SJCRH30 (cell line): ENCODE measurements around the gene BICD1. TPM values are rescaled to one million over a fixed set of nuclear protein-coding genes. Genes with fewer than 3 reads are reported as not detected.
A peak's percentile ranks its signal among the peaks of the same experiment; 100 is the strongest.

Experiments used
- DNase-seq, 2 experiments: peaks; one replicate each; pipeline ENCODE4 v3.0.0-alpha.2; 2015 to 2020
- H3K27ac ChIP-seq: fragments of 250-450 bp; sonication (Bioruptor Pico); 2 replicates; pipeline ENCODE4 v1.5.1; 2020; ENCODE audit warnings: mild to moderate bottlenecking, moderate library complexity
- H3K27me3 ChIP-seq: fragments of 250-450 bp; sonication (Bioruptor Pico); 2 replicates; pipeline ENCODE4 v1.5.1; 2020; ENCODE audit warnings: mild to moderate bottlenecking, moderate library complexity
- H3K36me3 ChIP-seq: fragments of 250-450 bp; sonication (Bioruptor Pico); 2 replicates; pipeline ENCODE4 v1.5.1; 2020; ENCODE audit warnings: mild to moderate bottlenecking, moderate library complexity
- H3K4me1 ChIP-seq: fragments of 250-450 bp; sonication (Bioruptor Pico); 2 replicates; pipeline ENCODE4 v1.5.1; 2020; ENCODE audit warnings: mild to moderate bottlenecking, moderate library complexity
- H3K4me3 ChIP-seq: fragments of 250-450 bp; sonication (Bioruptor Pico); 2 replicates; pipeline ENCODE4 v1.5.1; 2020; ENCODE audit warnings: mild to moderate bottlenecking, moderate library complexity
- H3K9me3 ChIP-seq: fragments of 250-450 bp; sonication (Bioruptor Pico); replicated peaks from 2 replicates; pipeline ENCODE4 v1.5.1; 2020; ENCODE audit warnings: mild to moderate bottlenecking, moderate library complexity
- total RNA-seq: library from RNA; depleted of rRNA; stranded (reverse); fragments of >200 nt; shearing (Covaris generic); gene quantifications from 2 replicates; pipeline ENCODE4 v1.2.3, GENCODE V29; 2014

Gene BICD1
- total RNA-seq, 1 experiment from 2014 or later, result 10.8 TPM

DNA sequence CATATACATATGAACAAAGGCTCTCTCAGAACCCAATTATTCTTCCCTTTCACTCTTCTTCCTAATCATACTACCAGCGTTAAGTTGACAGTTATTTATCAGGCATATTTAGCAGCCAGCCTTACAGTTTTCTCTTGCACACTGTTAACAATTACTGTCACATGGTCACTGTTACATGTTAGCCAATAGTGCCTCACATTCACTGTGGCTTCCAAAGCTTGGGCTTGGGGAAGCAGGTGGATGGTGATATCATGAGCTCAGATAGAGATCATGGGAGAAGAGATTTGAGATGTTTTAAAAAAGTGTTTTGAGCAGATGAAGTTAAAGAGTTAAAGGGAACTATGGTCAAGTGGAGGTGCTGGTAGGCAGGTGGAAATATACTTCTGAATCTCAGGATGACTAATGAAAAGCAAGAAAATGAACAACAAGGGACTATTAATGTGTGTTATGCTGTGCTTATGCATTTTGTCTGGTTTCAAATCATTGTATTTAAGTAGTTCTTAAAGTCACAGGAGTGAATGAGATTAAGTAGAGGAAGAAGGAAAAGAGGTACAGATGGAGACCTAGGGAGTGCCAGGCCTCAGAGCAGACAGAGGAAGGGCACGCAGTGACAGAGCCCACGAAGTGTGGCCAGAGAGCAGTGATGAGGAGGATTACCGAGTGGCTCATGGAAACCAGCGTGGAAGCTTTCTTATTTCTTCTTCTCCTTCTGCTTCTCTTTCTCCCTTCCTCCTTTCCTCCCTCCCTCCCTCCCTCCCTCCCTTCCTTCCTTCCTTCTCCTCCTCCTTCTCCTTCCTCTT, 39.6 kb downstream of the BICD1 start:
- no peaks in the 10 kb centered on the region for H3K9me3 ChIP-seq
- no peak overlapping the region for H3K27ac ChIP-seq
- no peak overlapping the region for H3K4me3 ChIP-seq
- no peak for DNase-seq
- no peaks in the 10 kb centered on the region for H3K27me3 ChIP-seq
- no peaks in the 10 kb centered on the region for H3K36me3 ChIP-seq
- H3K4me1 ChIP-seq, result no peaks in the 10 kb centered on the region

DNA sequence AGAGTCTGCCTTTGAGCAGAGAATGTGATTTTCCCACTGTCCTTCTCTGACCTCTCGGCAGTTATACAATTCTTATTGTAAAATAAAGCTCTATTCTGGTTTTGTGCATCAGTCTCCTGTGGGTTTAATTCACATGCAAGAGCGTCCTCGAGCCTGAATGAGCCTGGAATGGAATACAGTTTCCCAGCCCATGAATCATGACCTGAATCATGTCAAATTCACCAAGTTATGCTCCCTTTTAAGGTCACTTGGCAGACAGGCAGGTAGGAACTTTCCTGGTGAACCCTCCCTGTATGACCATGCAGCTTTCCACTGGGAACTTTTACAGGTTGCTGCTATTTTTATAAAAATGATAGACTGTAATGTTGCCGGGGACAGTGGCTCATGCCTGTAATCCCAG, 41.7 kb downstream of the BICD1 start:
- Histone ChIP-seq H3K4me3 (no peak overlapping the region), H3K4me1 (no peaks in the 10 kb centered on the region), H3K27me3 (no peaks in the 10 kb centered on the region), H3K27ac (no peak overlapping the region), H3K36me3 (no peaks in the 10 kb centered on the region), H3K9me3 (no peaks in the 10 kb centered on the region)
- DNase-seq, result no peak

GRCh38 chr12:32149489-32149888, 42.8 kb downstream of the BICD1 start:
- H3K4me3 ChIP-seq, result no peak overlapping the region
- H3K36me3 ChIP-seq, result no peaks in the 10 kb centered on the region
- H3K27me3 ChIP-seq, result no peaks in the 10 kb centered on the region
- no peaks in the 10 kb centered on the region for H3K4me1 ChIP-seq
- H3K27ac ChIP-seq, result no peak overlapping the region
- no peak for DNase-seq
- no peaks in the 10 kb centered on the region for H3K9me3 ChIP-seq

- Histone ChIP-seq H3K27ac (no peak overlapping the region), H3K36me3 (no peaks in the 10 kb centered on the region), H3K9me3 (no peaks in the 10 kb centered on the region), H3K4me3 (no peak overlapping the region), H3K4me1 (peaks cover 7% of the 10 kb centered on the region), H3K27me3 (no peaks in the 10 kb centered on the region)
- DNase-seq, result no peak
Observed at GRCh38 chr12:32151086-32151485, 44.4 kb downstream of the BICD1 start.

DNA sequence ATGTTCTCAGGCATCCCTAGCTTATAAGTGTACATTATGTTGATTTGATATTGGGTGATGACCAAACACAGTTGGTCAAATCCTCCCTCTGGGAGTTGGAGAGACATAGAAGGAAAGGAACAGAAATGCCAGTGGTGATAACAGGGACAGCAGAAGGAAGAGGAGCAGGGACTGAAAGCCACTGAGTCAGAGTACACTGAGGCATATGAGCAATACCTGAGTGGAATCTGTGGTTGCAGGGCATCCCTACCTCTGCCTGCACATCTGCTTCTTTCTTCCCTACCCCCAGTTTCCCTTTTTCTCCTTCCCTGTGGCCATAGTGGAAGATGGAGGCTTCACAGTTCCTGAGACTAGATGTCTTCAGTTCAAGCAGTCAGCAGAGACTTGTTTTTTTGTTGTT, 44.9 kb downstream of the BICD1 start:
- peaks cover 12% of the 10 kb centered on the region for H3K4me1 ChIP-seq
- no peaks in the 10 kb centered on the region for H3K36me3 ChIP-seq
- DNase-seq, result no peak
- no peaks in the 10 kb centered on the region for H3K9me3 ChIP-seq
- no peak overlapping the region for H3K27ac ChIP-seq
- H3K4me3 ChIP-seq, result no peak overlapping the region
- no peaks in the 10 kb centered on the region for H3K27me3 ChIP-seq

DNA sequence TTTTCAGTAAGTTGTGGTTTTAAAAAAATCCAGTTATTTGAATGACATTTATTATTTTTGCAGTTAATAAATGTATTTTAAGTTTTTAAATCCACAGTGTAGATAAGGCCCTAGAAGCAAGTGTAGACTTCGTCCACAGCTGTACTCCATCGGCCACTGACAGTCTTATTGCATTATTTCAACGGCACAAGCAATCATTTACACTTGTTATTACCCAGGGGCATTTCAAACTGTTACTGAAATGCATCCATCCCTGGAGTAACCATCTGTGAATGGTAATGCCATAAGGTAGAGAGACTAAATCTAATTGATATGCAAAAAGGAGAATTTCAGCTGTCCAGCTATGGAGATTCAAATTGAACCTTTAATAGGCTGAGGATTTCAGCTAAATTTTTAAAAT, 48.4 kb downstream of the BICD1 start:
- Histone ChIP-seq H3K27ac (no peak overlapping the region), H3K36me3 (no peaks in the 10 kb centered on the region), H3K4me3 (no peak overlapping the region), H3K27me3 (no peaks in the 10 kb centered on the region), H3K9me3 (no peaks in the 10 kb centered on the region), H3K4me1 (peaks cover 12% of the 10 kb centered on the region)
- no peak for DNase-seq

DNA sequence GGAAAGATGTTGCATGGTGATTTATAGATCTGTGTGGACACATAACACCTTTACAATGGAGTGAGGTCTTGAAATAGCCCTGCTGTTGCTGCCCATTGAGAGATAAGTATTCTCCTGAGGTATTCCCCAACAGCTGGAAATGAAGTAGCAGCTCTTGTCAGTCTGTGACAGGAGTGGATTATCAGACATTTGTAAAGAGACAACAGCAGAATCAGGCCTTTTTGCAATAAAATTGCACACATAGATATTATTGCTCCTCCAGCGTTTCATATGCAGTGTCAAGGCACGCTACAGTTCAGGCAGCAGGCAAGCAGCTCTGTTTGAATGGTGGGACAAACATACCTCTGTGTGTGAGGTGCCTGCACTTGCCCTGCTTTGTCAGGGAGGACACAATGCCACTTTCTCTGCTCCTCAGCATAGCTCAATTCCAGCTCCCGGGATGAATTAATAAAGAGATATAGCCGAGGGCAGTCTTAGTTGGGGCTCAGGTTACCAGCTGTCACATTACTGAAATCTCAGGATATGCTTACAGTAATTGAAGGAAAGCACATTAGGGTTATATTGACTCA, 49.4 kb downstream of the BICD1 start:
- DNase-seq, result peak; percentile 27 to 70
- H3K9me3 ChIP-seq, result no peaks in the 10 kb centered on the region
- H3K4me3 ChIP-seq, result no peak overlapping the region
- no peak overlapping the region for H3K27ac ChIP-seq
- H3K27me3 ChIP-seq, result no peaks in the 10 kb centered on the region
- peaks cover 12% of the 10 kb centered on the region for H3K4me1 ChIP-seq
- H3K36me3 ChIP-seq, result no peaks in the 10 kb centered on the region

GRCh38 chr12:32158525-32158924, 51.9 kb downstream of the BICD1 start:
- Histone ChIP-seq H3K27ac (no peak overlapping the region), H3K4me1 (peaks cover 12% of the 10 kb centered on the region), H3K36me3 (no peaks in the 10 kb centered on the region), H3K9me3 (no peaks in the 10 kb centered on the region), H3K4me3 (no peak overlapping the region), H3K27me3 (no peaks in the 10 kb centered on the region)
- no peak for DNase-seq

DNA sequence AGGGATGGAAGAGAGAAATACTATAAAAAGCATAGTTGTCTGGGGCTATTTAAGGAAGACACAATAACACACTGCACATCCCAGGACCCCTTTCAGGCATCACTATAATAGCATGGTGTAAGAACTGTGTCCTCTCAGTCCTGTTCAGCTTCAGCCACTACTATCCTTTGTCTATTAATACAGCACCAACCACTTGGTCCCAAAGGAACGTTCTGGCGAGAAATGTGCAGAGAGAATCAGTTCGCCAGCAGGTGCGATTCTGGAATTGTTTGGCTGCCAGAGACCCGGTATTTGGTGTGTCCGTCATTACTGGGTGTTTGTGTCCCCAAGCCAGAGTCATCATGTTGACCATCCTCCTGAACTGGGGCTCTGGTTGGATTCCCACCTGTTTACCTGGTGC, 52.7 kb downstream of the BICD1 start:
- H3K36me3 ChIP-seq, result no peaks in the 10 kb centered on the region
- no peaks in the 10 kb centered on the region for H3K27me3 ChIP-seq
- no peak overlapping the region for H3K4me3 ChIP-seq
- peaks cover 12% of the 10 kb centered on the region for H3K4me1 ChIP-seq
- H3K27ac ChIP-seq, result no peak overlapping the region
- DNase-seq, result no peak
- H3K9me3 ChIP-seq, result no peaks in the 10 kb centered on the region

DNA sequence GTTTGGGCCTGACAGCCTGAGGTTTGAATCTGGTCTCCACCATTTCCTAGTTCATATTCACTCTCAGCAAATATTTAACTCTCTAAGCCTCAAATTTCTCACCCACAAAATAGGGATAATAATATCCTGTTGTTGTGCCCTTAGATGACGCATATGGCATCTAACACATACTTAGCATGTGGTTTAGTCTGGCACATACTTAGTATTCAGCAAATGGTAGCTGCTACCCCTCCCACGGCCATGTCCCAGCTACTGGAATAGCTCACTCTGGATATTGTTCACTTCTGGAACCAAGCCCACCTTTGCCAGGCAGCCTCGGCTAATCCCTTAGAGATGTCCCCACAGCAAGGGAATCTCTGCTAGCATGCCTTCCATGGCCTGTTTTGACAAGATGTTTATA, 53.3 kb downstream of the BICD1 start:
- Histone ChIP-seq H3K4me1 (peaks cover 12% of the 10 kb centered on the region), H3K4me3 (no peak overlapping the region), H3K36me3 (no peaks in the 10 kb centered on the region), H3K9me3 (no peaks in the 10 kb centered on the region), H3K27me3 (no peaks in the 10 kb centered on the region), H3K27ac (no peak overlapping the region)
- peak in 1 of 2 experiments; percentile 9 for DNase-seq

DNA sequence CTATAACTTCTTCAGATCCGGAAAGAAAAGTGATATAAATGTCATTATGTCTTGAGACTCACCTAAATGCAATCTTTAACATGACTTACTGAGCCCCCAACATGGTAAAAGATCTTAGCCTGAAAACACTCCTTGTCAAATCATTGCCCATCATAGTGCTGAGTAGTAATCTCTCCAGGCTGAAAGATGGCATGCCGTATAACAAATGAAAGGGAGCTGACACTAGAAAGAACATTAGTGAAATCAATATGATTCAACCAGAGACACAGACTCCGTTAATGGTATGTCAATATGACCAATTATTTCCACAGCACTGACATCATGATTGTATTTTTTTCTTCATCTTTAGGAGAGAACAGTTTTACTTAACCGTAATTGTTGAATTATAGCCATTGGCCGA, 54.4 kb downstream of the BICD1 start:
- peaks cover 5% of the 10 kb centered on the region for H3K4me1 ChIP-seq
- H3K36me3 ChIP-seq, result no peaks in the 10 kb centered on the region
- H3K9me3 ChIP-seq, result no peaks in the 10 kb centered on the region
- DNase-seq, result no peak
- H3K4me3 ChIP-seq, result no peak overlapping the region
- H3K27ac ChIP-seq, result no peak overlapping the region
- no peaks in the 10 kb centered on the region for H3K27me3 ChIP-seq

GRCh38 chr12:32163596-32163995, 56.9 kb downstream of the BICD1 start:
- Histone ChIP-seq H3K36me3 (no peaks in the 10 kb centered on the region), H3K27ac (no peak overlapping the region), H3K4me1 (no peaks in the 10 kb centered on the region), H3K9me3 (no peaks in the 10 kb centered on the region), H3K27me3 (no peaks in the 10 kb centered on the region), H3K4me3 (no peak overlapping the region)
- no peak for DNase-seq

- Histone ChIP-seq H3K4me3 (no peak overlapping the region), H3K4me1 (no peaks in the 10 kb centered on the region), H3K27ac (no peak overlapping the region), H3K36me3 (no peaks in the 10 kb centered on the region), H3K9me3 (no peaks in the 10 kb centered on the region), H3K27me3 (no peaks in the 10 kb centered on the region)
- DNase-seq, result no peak
Observed at GRCh38 chr12:32166510-32166909, 59.9 kb downstream of the BICD1 start.

GRCh38 chr12:32170437-32170998, 63.9 kb downstream of the BICD1 start:
- H3K27ac ChIP-seq, result no peak overlapping the region
- H3K4me1 ChIP-seq, result no peaks in the 10 kb centered on the region
- DNase-seq, result no peak
- H3K27me3 ChIP-seq, result no peaks in the 10 kb centered on the region
- H3K4me3 ChIP-seq, result no peak overlapping the region
- no peaks in the 10 kb centered on the region for H3K9me3 ChIP-seq
- H3K36me3 ChIP-seq, result no peaks in the 10 kb centered on the region

DNA sequence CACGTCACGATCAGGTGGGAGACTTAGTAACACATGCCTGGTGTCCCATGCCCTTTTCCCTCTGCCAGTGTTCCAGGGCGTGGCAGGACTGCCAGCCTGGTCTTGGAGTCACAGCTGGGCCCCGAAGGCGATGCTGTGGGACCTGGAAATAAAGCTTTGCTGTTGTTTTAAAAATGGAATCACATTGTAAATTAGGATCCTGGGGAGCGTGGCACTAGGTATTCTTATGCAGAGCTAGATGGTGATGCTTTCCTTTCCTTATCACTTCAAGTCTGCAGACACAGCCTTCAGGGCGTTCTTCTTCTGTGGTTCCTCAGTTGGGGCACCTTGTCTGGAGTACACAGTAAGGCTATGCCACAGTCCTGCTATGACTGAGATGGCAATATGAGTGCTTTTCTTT, 64.6 kb downstream of the BICD1 start:
- H3K9me3 ChIP-seq, result no peaks in the 10 kb centered on the region
- no peak for DNase-seq

GRCh38 chr12:32176606-32177005, 70.0 kb downstream of the BICD1 start:
- DNase-seq, result no peak
- H3K9me3 ChIP-seq, result no peaks in the 10 kb centered on the region
- H3K36me3 ChIP-seq, result no peaks in the 10 kb centered on the region
- H3K27ac ChIP-seq, result no peak overlapping the region
- no peaks in the 10 kb centered on the region for H3K27me3 ChIP-seq
- no peak overlapping the region for H3K4me3 ChIP-seq
- H3K4me1 ChIP-seq, result no peaks in the 10 kb centered on the region

More for the DNA sequence above, 64.6 kb downstream of the BICD1 start:
- Histone ChIP-seq H3K27ac (no peak overlapping the region), H3K27me3 (no peaks in the 10 kb centered on the region), H3K4me3 (no peak overlapping the region), H3K4me1 (no peaks in the 10 kb centered on the region), H3K36me3 (no peaks in the 10 kb centered on the region)
